CD14-positive monocyte (primary cell): ENCODE data around the gene METTL25B. TPM values are rescaled to one million over a fixed set of nuclear protein-coding genes. Genes with fewer than 3 reads are reported as not detected.
A peak's percentile ranks its signal among the peaks of the same experiment; 100 is the strongest.
"Not testable (repeated sequence)": the region's sequence is repeated elsewhere in the genome, so short reads cannot be mapped to it uniquely, and the experiment has no call there.

ENCODE experiments used
- DNase-seq, 3 donors: peaks; one replicate each; pipeline ENCODE4 v3.0.0-alpha.2; 2011 to 2022
- H2AFZ ChIP-seq: 2 replicates; pipeline ENCODE4 v1.6.0; 2012; ENCODE audit warnings: mild to moderate bottlenecking, low read depth, low read length, inconsistent platforms; ENCODE audit not compliant: insufficient read depth, poor library complexity, severe bottlenecking
- H3K27ac ChIP-seq, 2 donors: 1 replicate in 1 of 2; 2 replicates in 1 of 2; pipeline ENCODE4 v1.5.1; 2012 to 2013; ENCODE audit warnings: low read length in 2 of 2, control low read depth in 1 of 2, inconsistent platforms in 1 of 2, low read depth in 1 of 2, mild to moderate bottlenecking in 1 of 2
- H3K27me3 ChIP-seq, 2 donors: one replicate each; pipeline versions ENCODE4 v1.6.0 to v1.6.1; 2011 to 2013; ENCODE audit warnings: low read length in 2 of 2; ENCODE audit not compliant: control insufficient read depth in 2 of 2, insufficient read depth in 2 of 2
- H3K36me3 ChIP-seq, 2 donors: replicated peaks in 1 of 2; 1 replicate in 1 of 2; 2 replicates in 1 of 2; pipeline versions ENCODE4 v1.5.1 to v1.6.1; 2012 to 2013; ENCODE audit warnings: low read length in 2 of 2, control low read depth in 1 of 2, inconsistent platforms in 1 of 2, mild to moderate bottlenecking in 1 of 2; ENCODE audit not compliant: insufficient read depth in 2 of 2, control insufficient read depth in 1 of 2
- H3K4me1 ChIP-seq, 2 donors: 1 replicate in 1 of 2; 2 replicates in 1 of 2; pipeline versions ENCODE4 v1.5.1 to v1.6.1; 2012 to 2013; ENCODE audit warnings: low read length in 2 of 2, control low read depth in 1 of 2, inconsistent platforms in 1 of 2, mild to moderate bottlenecking in 1 of 2, moderate library complexity in 1 of 2; ENCODE audit not compliant: insufficient read depth in 2 of 2, control insufficient read depth in 1 of 2
- H3K4me2 ChIP-seq: replicated peaks from 2 replicates; pipeline ENCODE3; 2012; ENCODE audit warnings: low read length, moderate library complexity, mild to moderate bottlenecking; ENCODE audit not compliant: poor library complexity, severe bottlenecking; ENCODE audit errors: extremely low read depth
- H3K4me3 ChIP-seq, 3 experiments: fragments of 200-600 bp in 1 of 3; sonication (generic) in 1 of 3; replicated peaks in 1 of 3; 1 replicate in 2 of 3; 2 replicates in 1 of 3; pipeline ENCODE4 v1.5.1; 2011 to 2013; ENCODE audit warnings: low read length in 3 of 3, mild to moderate bottlenecking in 3 of 3, control low read depth in 2 of 3, low read depth in 2 of 3, inconsistent platforms in 1 of 3, moderate library complexity in 1 of 3
- H3K79me2 ChIP-seq: 2 replicates; pipeline ENCODE4 v1.6.0; 2012; ENCODE audit warnings: mild to moderate bottlenecking, control low read depth, inconsistent platforms, low read length, moderate library complexity; ENCODE audit not compliant: insufficient read depth
- H3K9ac ChIP-seq: 2 replicates; pipeline ENCODE4 v1.6.0; 2017; ENCODE audit warnings: low read length, mild to moderate bottlenecking; ENCODE audit not compliant: insufficient read depth, poor library complexity, severe bottlenecking
- H3K9me3 ChIP-seq, 2 donors: replicated peaks in 1 of 2; 1 replicate in 1 of 2; 2 replicates in 1 of 2; pipeline versions ENCODE4 v1.5.1 to v1.6.1; 2012 to 2013; ENCODE audit warnings: low read length in 2 of 2, control low read depth in 1 of 2; ENCODE audit not compliant: control insufficient read depth in 1 of 2, insufficient read depth in 1 of 2
- H4K20me1 ChIP-seq: 2 replicates; pipeline ENCODE4 v1.6.0; 2012; ENCODE audit warnings: mild to moderate bottlenecking, low read length, control low read depth, moderate library complexity; ENCODE audit not compliant: insufficient read depth
- H3K27ac Mint-ChIP-seq, 7 donors: one replicate each; pipeline ENCODE4 v1.8.0; 2020; ENCODE audit warnings: mild to moderate bottlenecking in 7 of 7, mixed read lengths in 7 of 7, moderate library complexity in 6 of 7, inconsistent platforms in 2 of 7
- H3K27me3 Mint-ChIP-seq, 3 donors: one replicate each; pipeline ENCODE4 v1.8.0; 2021 to 2022; ENCODE audit warnings: low read depth in 3 of 3, mild to moderate bottlenecking in 3 of 3, mixed read lengths in 3 of 3, moderate library complexity in 3 of 3, inconsistent platforms in 1 of 3
- H3K36me3 Mint-ChIP-seq, 2 donors: one replicate each; pipeline ENCODE4 v1.8.0; 2020; ENCODE audit warnings: mixed read lengths in 2 of 2, inconsistent platforms in 1 of 2, mild to moderate bottlenecking in 1 of 2
- H3K4me1 Mint-ChIP-seq: one replicate; pipeline ENCODE4 v1.8.0; 2020; ENCODE audit warnings: mild to moderate bottlenecking, mixed read lengths
- H3K4me3 Mint-ChIP-seq, 2 donors: one replicate each; pipeline ENCODE4 v1.8.0; 2020; ENCODE audit warnings: mild to moderate bottlenecking in 2 of 2, mixed read lengths in 2 of 2, moderate library complexity in 1 of 2
- H3K9me3 Mint-ChIP-seq, 7 donors: one replicate each; pipeline ENCODE4 v1.8.0; 2020 to 2022; ENCODE audit warnings: mixed read lengths in 7 of 7, mild to moderate bottlenecking in 6 of 7, moderate library complexity in 6 of 7, inconsistent platforms in 2 of 7
- CTCF ChIP-seq: fragments of 200-600 bp; IDR thresholded peaks from one replicate; pipeline ENCODE4 v1.8.0; 2022; ENCODE audit warnings: antibody characterized with exemption, mild to moderate bottlenecking
- WGBS: methylation state at CpG from one replicate; pipeline ENCODE4 v1.1.5; 2013; ENCODE audit warnings: missing lambda C conversion rate; ENCODE audit not compliant: insufficient coverage; 5-methylcytosine and 5-hydroxymethylcytosine counted together
- intact Hi-C, 2 donors: fragments of 100-400 bp; cut with micrococcal nuclease; formaldehyde crosslinking; loops; one replicate each; pipeline versions ENCODE4 v1.15.0 to v1.15.1; 2023
- polyA plus RNA-seq, 3 donors: library from polyadenylated mRNA; depleted of rRNA in 1 of 3; unstranded in 2 of 3; stranded (reverse) in 1 of 3; fragments of 300-500 nt in 2 of 3; fragments of >200 nt in 1 of 3; fragmentation: Illumina TruSeq in 2 of 3; gene quantifications; 1 replicate in 2 of 3; 2 replicates in 1 of 3; pipeline ENCODE4 v1.2.3, GENCODE V29; 2012 to 2021

The METTL25B gene
- polyA plus RNA-seq, 3 donors: 4.6 to 49.3 (median 4.8) TPM

DNA sequence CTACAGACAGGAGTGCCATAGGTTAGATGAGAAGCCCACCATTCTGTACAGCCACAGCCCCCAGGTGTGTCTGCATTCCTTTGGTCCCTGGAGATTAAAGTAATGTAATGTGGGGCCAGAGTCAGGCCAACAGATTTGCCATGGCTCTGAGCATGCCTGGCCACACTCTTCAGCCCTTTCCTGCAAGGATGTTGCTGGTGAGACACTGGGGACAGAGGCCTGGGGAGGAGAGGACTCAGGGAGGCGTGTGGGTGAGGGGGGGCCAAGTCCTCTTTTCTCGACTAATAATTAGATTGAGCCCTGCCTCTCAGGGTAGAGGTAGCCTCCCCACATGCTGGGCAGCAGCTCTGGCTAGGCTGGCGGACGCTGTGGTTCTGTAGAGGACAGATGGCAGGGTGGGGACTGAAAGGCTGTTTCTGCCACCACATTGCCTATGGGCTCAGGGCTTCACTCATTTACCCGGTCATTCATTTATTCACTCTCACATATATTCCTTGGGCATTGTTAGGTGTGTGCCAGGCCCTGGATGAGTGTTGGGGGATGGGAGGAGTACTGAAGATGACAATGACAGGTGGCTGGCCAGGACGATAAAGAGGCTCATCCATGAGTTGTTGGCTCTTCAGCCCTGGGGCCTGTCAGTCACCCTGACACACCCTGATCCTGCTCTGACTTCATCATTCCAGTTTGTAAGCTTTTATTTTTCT, 32.0 kb downstream of the METTL25B start:
- WGBS: no CpG with 5 or more reads among the region's 6 CpGs
- H3K79me2 ChIP-seq: peaks cover 3% of the 10 kb centered on the region
- Mint-ChIP-seq H3K36me3 (no peaks in the 10 kb centered on the region), H3K4me3 (no peak overlapping the region), H3K9me3 (peaks cover 0 to 1% (median 0%) of the 10 kb centered on the region in 7 donors), H3K27ac (no peak overlapping the region), H3K4me1 (peaks cover 6% of the 10 kb centered on the region), H3K27me3 (peaks cover 0 to 2% (median 2%) of the 10 kb centered on the region in 3 donors)
- no peak for TF ChIP-seq CTCF
- no peaks in the 10 kb centered on the region for H3K9me3 ChIP-seq
- no peak overlapping the region for H3K27ac ChIP-seq
- H3K9ac ChIP-seq: no peak overlapping the region
- no peak overlapping the region for H3K4me3 ChIP-seq
- no peaks in the 10 kb centered on the region for H3K27me3 ChIP-seq
- no peak for DNase-seq
- no peak overlapping the region for H2AFZ ChIP-seq
- no peaks in the 10 kb centered on the region for H4K20me1 ChIP-seq
- H3K36me3 ChIP-seq: no peaks in the 10 kb centered on the region
- no peak overlapping the region for H3K4me2 ChIP-seq
- intact Hi-C loops: no loop called here
- H3K4me1 ChIP-seq: no peaks in the 10 kb centered on the region

DNA sequence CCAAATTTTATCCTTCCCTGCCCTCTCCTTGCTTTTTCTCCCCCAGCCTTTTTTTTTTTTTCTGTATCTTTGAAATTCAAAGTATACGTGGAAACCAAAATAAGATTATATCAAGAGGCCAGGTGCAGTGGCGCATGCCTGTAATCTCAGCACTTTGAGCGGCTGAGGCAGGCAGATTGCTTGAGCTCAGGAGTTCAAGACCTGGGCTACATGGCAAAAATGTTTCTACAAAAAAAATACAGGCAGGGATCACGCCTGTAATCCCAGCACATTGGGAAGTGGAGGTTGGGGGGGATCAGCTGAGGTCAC, 32.5 kb downstream of the METTL25B start:
- intact Hi-C loops: no loop called here
- H3K27ac ChIP-seq: no peak overlapping the region
- no peak overlapping the region for H3K4me2 ChIP-seq
- WGBS: 92% methylated on average over 2 of the region's 4 CpGs
- H3K9ac ChIP-seq: no peak overlapping the region
- Mint-ChIP-seq H3K36me3 (no peaks in the 10 kb centered on the region), H3K27ac (no peak overlapping the region), H3K4me3 (no peak overlapping the region), H3K9me3 (peaks cover 0 to 1% (median 0%) of the 10 kb centered on the region in 7 donors), H3K27me3 (peaks cover 0 to 2% (median 2%) of the 10 kb centered on the region in 3 donors), H3K4me1 (peaks cover 4% of the 10 kb centered on the region)
- H3K4me1 ChIP-seq: peaks cover 4% of the 10 kb centered on the region in 2 donors
- H2AFZ ChIP-seq: no peak overlapping the region
- no peaks in the 10 kb centered on the region for H4K20me1 ChIP-seq
- no peak overlapping the region for H3K4me3 ChIP-seq
- H3K27me3 ChIP-seq: no peaks in the 10 kb centered on the region
- H3K79me2 ChIP-seq: no peaks in the 10 kb centered on the region
- H3K9me3 ChIP-seq: no peaks in the 10 kb centered on the region
- no peak for TF ChIP-seq CTCF
- no peaks in the 10 kb centered on the region for H3K36me3 ChIP-seq
- DNase-seq: no peak

GRCh38 chr1:156765136-156765535, 36.9 kb downstream of the METTL25B start:
- WGBS: 100% methylated on average over 1 of the region's 15 CpGs
- Histone ChIP-seq H2AFZ (peak overlapping the region; percentile 89), H3K4me1 (peaks cover 30 to 31% of the 10 kb centered on the region in 2 donors), H3K27ac (peak overlapping the region; percentile 93 to 97), H3K79me2 (peaks cover 35% of the 10 kb centered on the region)
- H3K9me3 ChIP-seq, H3K9ac ChIP-seq, H3K27ac Mint-ChIP-seq, H3K9me3 Mint-ChIP-seq, DNase-seq, H3K4me2 ChIP-seq, H3K27me3 ChIP-seq, H3K36me3 ChIP-seq, H4K20me1 ChIP-seq, H3K36me3 Mint-ChIP-seq, H3K27me3 Mint-ChIP-seq, H3K4me3 ChIP-seq, H3K4me3 Mint-ChIP-seq: not testable (repeated sequence)
- H3K4me1 Mint-ChIP-seq: peaks cover 19% of the 10 kb centered on the region
- intact Hi-C loops: loop anchor here in 1 of 2 donors (5.0 kb wide), 1 partner anchor 33 kb away; no protein-coding TSS in a partner anchor
